Gastroesophageal sphincter (tissue), 3 donors: ENCODE measurements around the gene CEP162.

ENCODE experiments used
- CTCF ChIP-seq, 4 experiments: fragments of 200-600 bp in 2 of 4; fragments of 450-650 bp in 2 of 4; sonication (generic) in 1 of 4; IDR thresholded peaks; one replicate each; pipeline ENCODE4 v1.5.1; 2017 to 2019; ENCODE audit warnings: antibody characterized with exemption in 4 of 4, mild to moderate bottlenecking in 2 of 4, moderate library complexity in 2 of 4
- EP300 ChIP-seq: sonication (generic); formaldehyde crosslinking; IDR thresholded peaks from one replicate; pipeline ENCODE4 v1.6.1; 2017; ENCODE audit warnings: antibody characterized with exemption, mild to moderate bottlenecking
- POLR2A ChIP-seq, 2 donors: fragments of 450-650 bp; IDR thresholded peaks; one replicate each; pipeline ENCODE4 v1.6.1; 2017; ENCODE audit warnings: antibody characterized with exemption in 2 of 2, mild to moderate bottlenecking in 2 of 2, moderate library complexity in 1 of 2
- POLR2AphosphoS5 ChIP-seq: sonication (generic); formaldehyde crosslinking; IDR thresholded peaks from one replicate; pipeline ENCODE4 v1.6.1; 2017; ENCODE audit warnings: antibody characterized with exemption

DNA sequence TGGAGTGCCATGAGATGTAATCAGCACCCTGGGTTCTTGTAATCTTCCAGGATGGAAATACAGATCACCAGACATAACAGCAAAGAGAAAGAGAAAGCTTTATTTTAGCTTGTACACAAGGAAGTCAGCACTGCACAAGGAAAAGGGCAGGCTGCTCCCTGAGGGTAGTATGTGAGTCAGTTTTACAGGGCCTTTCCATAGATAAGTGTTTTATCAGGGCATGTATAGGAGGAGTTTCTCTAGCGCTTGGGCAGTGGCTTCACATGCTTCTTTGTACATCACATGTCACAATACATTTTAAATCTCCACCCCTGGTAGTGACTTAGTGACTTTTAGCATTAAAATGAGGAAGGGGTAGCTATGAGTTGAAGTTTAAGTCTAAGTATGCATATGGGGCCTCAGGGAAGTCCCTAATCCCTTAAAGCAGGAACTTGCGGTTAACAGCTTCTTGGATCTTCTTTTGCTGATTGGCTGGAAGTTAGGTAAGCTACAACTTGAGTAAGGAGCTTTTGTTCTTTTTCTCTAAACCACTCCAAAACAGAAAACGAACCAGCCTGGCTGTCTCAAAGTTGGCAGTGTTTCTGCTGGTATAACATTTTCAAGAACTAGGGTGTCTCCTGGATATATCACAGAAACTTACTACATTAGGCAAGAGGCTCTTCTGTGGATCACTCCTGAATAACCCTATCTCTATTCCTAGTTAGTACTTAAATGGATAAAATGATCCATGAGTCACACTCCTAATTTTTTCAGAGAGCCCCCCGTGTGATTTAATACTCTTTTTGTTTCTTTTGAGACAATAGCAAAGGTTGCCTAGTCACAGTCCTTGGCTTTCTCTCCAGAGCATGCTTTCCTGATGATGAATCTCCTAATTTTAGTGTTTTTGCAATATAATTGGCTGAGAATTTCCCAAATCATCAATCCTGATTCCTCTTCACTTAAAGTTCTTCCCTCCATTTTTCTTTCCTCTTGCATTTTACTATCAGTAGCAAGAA is 133.7 kb downstream of the CEP162 start:
- TF ChIP-seq CTCF (IDR thresholded peaks at IDR 0.05) (no peak), POLR2AphosphoS5 (no peak), POLR2A (IDR thresholded peaks at IDR 0.05) (no peak), EP300 (no peak)
